Suprapubic skin (tissue), 4 donors: ENCODE data around the gene MACO1.

ENCODE experiments used
- CTCF ChIP-seq, 2 donors: fragments of 200-600 bp in 1 of 2; fragments of 450-650 bp in 1 of 2; sonication (generic) in 1 of 2; IDR thresholded peaks; one replicate each; pipeline ENCODE4 v1.5.1; 2016 to 2019; ENCODE audit warnings: antibody characterized with exemption in 2 of 2, mild to moderate bottlenecking in 1 of 2, moderate library complexity in 1 of 2
- POLR2A ChIP-seq, 2 donors: fragments of 450-650 bp; IDR thresholded peaks; one replicate each; pipeline ENCODE4 v1.6.1; 2017; ENCODE audit warnings: antibody characterized with exemption in 2 of 2, mild to moderate bottlenecking in 2 of 2, moderate library complexity in 2 of 2
- POLR2AphosphoS5 ChIP-seq, 3 donors: sonication (generic); formaldehyde crosslinking; IDR thresholded peaks; one replicate each; pipeline ENCODE4 v1.6.1; 2017; ENCODE audit warnings: antibody characterized with exemption in 3 of 3

GRCh38 chr1:25473653-25474225 is 43.0 kb downstream of the MACO1 start:
- TF ChIP-seq CTCF (IDR thresholded peaks at IDR 0.05) (no peak), POLR2A (IDR thresholded peaks at IDR 0.05) (no peak), POLR2AphosphoS5 (IDR thresholded peaks at IDR 0.05) (no peak)
